HepG2 (cell line): ENCODE results near the gene WTAP.

ENCODE experiments used
- MED1 ChIP-seq: sonication (generic); formaldehyde crosslinking; IDR thresholded peaks from 2 replicates; pipeline ENCODE4 v1.4.0; 2020; ENCODE audit warnings: missing genetic modification reagents
- ONECUT2 ChIP-seq: sonication (generic); formaldehyde crosslinking; IDR thresholded peaks from 2 replicates; pipeline ENCODE4 v1.4.0; 2020; ENCODE audit warnings: missing genetic modification reagents
- TCF7 ChIP-seq: sonication (generic); IDR thresholded peaks from 2 replicates; pipeline ENCODE4 v1.6.1; 2016; ENCODE audit warnings: antibody characterized with exemption, low read depth
- TF ChIP-seq, protein P1 (sequence below): sonication (generic); formaldehyde crosslinking; IDR thresholded peaks from 2 replicates; pipeline ENCODE4 v1.8.0; 2022; ENCODE audit warnings: low read depth, missing genetic modification reagents
- TF ChIP-seq, protein P2 (sequence below): IDR thresholded peaks from 2 replicates; pipeline ENCODE4 v1.6.1; 2018; ENCODE audit warnings: missing genetic modification reagents, mild to moderate bottlenecking, missing compliant biosample characterization
- TF ChIP-seq, protein P3 (sequence below): sonication (generic); formaldehyde crosslinking; IDR thresholded peaks from 2 replicates; pipeline ENCODE4 v1.9.0; 2022; ENCODE audit warnings: low read depth, missing genetic modification reagents

DNA sequence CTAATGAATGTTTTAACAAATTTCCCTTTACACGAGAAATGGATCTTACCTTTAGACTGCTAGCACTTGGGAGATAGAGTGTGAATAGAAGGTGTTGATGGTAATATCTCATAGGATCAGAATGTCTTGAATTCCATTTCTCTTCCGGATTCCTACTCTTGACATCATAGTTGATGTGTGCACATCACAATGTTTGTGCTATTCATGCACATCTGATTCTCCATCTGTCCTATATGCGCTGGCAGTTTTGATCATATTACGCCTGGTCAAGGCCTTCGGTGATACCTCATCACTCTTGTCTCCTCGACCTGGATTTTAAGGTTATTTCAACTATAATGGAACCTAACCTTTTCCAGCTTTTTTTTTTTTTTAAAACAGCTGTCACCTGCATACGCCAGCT lies 17.8 kb downstream of the WTAP start:
- TF ChIP-seq ONECUT2 (CRISPR knock-in tag), result no peak
- TF ChIP-seq, protein P1, sequence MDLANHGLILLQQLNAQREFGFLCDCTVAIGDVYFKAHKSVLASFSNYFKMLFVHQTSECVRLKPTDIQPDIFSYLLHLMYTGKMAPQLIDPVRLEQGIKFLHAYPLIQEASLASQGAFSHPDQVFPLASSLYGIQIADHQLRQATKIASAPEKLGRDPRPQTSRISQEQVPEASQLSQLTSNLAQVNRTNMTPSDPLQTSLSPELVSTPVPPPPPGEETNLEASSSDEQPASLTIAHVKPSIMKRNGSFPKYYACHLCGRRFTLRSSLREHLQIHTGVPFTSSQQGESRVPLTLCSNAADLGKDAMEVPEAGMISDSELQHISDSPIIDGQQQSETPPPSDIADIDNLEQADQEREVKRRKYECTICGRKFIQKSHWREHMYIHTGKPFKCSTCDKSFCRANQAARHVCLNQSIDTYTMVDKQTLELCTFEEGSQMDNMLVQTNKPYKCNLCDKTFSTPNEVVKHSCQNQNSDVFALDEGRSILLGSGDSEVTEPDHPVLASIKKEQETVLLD (CRISPR knock-in tag), result no peak
- no peak for TF ChIP-seq TCF7
- TF ChIP-seq, protein P2, sequence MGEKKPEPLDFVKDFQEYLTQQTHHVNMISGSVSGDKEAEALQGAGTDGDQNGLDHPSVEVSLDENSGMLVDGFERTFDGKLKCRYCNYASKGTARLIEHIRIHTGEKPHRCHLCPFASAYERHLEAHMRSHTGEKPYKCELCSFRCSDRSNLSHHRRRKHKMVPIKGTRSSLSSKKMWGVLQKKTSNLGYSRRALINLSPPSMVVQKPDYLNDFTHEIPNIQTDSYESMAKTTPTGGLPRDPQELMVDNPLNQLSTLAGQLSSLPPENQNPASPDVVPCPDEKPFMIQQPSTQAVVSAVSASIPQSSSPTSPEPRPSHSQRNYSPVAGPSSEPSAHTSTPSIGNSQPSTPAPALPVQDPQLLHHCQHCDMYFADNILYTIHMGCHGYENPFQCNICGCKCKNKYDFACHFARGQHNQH (CRISPR knock-in tag), result no peak
- TF ChIP-seq MED1 (CRISPR knock-in tag), result no peak
- TF ChIP-seq, protein P3, sequence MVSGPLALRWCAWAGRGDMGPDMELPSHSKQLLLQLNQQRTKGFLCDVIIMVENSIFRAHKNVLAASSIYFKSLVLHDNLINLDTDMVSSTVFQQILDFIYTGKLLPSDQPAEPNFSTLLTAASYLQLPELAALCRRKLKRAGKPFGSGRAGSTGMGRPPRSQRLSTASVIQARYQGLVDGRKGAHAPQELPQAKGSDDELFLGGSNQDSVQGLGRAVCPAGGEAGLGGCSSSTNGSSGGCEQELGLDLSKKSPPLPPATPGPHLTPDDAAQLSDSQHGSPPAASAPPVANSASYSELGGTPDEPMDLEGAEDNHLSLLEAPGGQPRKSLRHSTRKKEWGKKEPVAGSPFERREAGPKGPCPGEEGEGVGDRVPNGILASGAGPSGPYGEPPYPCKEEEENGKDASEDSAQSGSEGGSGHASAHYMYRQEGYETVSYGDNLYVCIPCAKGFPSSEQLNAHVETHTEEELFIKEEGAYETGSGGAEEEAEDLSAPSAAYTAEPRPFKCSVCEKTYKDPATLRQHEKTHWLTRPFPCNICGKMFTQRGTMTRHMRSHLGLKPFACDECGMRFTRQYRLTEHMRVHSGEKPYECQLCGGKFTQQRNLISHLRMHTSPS (CRISPR knock-in tag), result no peak
